HG02884 (cell line): ENCODE data around the gene CARD19.
A peak's percentile ranks its signal among the peaks of the same experiment; 100 is the strongest.

Source experiments
- ATAC-seq: cut with Tn5 transposase; IDR thresholded peaks from one replicate; pipeline ENCODE4 v1.9.1; 2021; ENCODE audit warnings: mild to moderate bottlenecking, moderate library complexity; ENCODE audit not compliant: unreplicated experiment

Gene CARD19

GRCh38 chr9:93149361-93149760 lies 53.3 kb downstream of the CARD19 start:
- no peak for ATAC-seq

DNA sequence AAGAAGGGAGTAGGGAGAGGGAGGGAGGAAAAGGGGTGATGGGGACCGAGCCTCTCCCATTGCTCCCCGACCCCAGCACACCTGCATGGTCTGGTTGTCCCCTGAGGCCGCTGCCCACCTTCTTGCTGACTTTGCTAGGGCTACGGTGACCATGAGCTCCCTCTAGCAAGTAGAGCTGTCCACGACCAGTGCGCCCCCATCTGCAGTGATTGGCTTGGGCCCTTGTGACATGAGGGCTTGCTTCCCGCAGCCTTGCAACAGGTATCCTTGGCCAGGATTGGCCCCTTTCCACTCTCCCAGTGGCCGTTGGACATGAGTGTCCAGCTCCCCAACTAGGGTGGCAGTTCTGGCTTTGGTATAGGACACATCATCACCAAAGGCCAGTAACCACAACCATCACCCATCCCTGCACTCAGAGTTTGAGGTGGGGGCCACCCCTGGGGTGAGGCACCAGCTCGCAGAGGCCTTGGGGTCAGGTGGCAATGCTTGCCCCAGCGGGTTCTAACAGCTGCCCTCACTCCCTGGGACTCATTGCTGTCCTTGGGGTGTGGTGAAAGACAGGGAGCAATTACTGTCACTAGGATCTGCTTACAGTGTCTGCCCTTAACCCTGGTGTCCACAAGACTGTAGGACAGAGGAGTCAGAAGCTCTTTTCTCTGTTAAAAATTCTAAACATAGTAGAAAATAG lies 55.2 kb downstream of the CARD19 start:
- ATAC-seq, result no peak

- ATAC-seq, result no peak
Observed at GRCh38 chr9:93154293-93154903, 58.4 kb downstream of the CARD19 start.

DNA sequence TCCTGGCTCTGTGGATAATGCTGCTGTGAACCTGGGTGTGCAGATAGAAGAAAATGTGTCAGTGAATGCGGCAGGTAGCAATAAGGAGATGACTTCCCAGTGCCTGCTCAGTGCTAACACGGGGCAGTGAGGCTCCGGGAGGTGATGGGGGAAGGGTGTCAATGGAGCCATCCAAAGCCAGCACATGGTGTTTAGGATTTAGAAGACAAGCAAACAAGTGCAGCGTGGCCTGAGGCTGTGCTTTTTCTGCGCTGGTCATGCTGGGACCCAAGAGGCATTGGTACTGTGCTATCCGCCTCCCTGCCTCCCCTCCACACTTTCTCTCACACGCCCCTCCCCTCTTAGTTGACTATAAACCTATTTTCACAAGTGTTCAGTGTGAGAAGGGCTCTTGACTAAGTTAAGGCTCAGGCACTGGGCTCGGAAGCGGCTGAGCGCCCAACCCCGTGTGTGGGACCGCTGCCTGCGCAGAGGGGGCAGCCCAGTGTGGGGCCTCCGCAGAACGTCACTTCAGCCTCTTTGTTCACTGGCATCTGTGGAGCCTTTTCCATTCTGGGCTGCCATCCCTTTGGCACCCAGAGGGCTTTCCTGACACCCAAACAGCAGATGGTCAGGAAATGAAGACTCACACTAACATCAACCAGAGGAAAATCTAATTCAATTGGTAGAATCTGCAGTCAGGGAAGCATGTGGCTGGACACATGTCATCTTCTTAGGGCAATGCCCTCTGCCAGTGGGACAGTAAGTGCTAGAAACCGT lies 59.9 kb downstream of the CARD19 start:
- ATAC-seq, result no peak

DNA sequence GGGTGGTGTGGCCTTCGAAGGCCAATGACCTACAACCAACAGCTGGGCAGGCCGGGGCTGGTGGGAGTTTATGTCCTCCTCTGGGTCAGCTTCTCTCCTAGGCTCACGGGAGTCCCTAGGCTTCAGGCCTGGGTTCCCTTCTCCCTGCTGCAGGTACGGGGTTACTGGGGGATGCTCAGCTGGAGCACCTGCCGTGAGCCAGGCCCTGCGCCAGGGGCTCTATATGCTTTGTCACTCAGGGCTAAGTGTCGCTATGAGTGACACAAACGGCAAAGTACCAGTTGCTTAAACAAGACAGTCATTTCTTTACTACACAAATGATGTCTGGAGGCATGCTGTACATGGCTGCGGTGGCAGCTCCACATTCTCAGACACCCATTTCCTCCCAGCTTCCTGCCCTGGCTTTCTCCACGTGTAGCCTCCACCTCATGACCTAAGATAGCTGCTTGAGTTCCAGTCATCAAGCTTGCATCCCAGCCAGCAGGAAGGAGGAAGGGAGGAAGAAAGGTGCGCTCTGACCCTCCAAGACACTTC lies 60.5 kb downstream of the CARD19 start:
- ATAC-seq, result peak; percentile 76

DNA sequence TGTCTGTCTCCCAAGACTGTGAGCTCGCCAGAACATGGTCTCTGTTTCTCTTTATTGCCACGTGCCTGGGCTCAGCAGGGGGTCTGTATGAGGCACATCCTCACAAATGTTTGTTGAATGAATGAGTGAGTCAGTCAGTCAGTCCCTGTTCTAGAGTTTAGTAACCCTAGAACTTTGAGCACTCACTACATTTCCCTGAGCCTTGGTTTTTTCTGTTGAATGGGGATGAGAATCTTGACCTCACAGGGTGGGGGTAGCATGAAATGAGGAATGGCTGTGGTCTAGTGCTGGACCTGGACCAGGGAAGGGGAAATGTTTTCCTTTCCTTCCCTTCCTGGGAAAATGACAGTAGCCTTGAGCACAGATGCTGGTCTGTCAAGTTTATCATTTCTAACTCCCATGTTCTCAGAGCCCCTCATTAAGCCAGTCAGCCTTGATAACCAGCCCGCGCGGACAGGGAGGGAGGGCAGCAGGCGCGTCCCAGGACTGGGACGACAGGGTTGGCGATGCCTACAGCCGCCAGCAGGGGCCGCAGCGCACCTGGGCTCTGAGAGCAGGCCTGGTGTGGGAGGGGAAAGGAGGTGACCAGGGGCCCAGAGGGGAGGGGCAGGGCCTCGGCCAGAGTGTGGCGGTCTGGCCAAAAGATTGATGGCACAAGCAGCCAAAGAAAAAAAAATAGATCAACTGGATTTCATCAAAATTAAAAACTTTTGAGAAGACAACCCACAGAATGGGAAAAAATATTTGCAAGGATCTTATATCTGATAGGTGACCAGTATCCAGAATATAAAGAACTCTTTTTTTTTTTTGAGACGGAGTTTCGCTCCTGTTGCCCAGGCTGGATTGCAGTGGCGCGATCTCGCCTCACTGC lies 63.8 kb downstream of the CARD19 start:
- ATAC-seq, result no peak

DNA sequence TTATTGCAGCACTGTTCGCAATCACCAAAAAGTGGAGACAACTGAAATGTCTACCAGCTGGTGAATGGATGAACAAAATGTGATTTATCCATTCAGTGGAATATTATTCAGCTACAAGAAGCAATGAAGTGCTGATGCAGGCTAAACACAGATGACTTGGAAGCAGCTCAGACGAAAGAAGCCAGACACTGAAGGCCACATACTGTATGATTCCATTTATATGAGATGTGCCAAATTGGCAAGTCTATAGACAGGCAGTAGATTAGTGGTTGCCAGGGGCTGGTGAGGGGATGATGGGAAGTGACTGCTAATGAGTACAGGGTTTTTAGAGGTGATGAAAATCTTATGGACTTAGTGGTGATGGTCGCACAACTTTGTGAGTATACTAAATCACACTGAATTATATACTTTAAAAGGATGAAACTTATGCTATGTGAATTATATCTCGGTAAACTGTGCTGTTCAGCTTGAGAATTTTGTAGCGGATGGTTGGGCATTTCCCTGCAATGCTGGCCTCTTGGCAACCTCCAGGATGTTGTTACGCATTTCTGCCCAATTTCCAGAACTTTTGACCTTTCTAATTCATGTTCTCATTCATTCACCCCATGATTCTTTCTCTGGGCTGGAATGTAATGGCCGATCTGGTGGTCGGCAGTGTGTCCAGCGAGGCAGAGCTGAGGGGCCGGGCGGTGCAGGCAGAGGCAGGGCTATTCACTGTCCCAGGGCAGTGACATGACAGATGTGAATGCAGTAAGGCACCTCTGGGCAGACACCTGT lies 66.0 kb downstream of the CARD19 start:
- no peak for ATAC-seq
